Duodenal mucosa (tissue), 2 donors: ENCODE measurements around the gene SKP2.
"Not testable (repeated sequence)": the region's sequence is repeated elsewhere in the genome, so short reads cannot be mapped to it uniquely, and the experiment has no call there.

ENCODE experiments used
- H3K27ac ChIP-seq: one replicate; pipeline ENCODE4 v1.7.0; 2013; ENCODE audit warnings: low read depth, low read length
- H3K27me3 ChIP-seq, 2 donors: one replicate each; pipeline ENCODE4 v1.7.0; 2013; ENCODE audit warnings: low read length in 2 of 2, control low read depth in 1 of 2; ENCODE audit not compliant: insufficient read depth in 2 of 2, control insufficient read depth in 1 of 2
- H3K36me3 ChIP-seq, 2 donors: one replicate each; pipeline ENCODE4 v1.7.0; 2013; ENCODE audit warnings: low read length in 2 of 2, control low read depth in 1 of 2; ENCODE audit not compliant: insufficient read depth in 2 of 2, control insufficient read depth in 1 of 2
- H3K4me1 ChIP-seq, 2 donors: one replicate each; pipeline ENCODE4 v1.7.0; 2013; ENCODE audit warnings: low read length in 2 of 2, control low read depth in 1 of 2; ENCODE audit not compliant: insufficient read depth in 2 of 2, control insufficient read depth in 1 of 2
- H3K4me3 ChIP-seq, 2 donors: one replicate each; pipeline ENCODE4 v1.7.0; 2013; ENCODE audit warnings: low read length in 2 of 2, low read depth in 1 of 2
- H3K9ac ChIP-seq, 2 donors: one replicate each; pipeline ENCODE4 v1.7.0; 2013; ENCODE audit warnings: low read length in 2 of 2, low read depth in 1 of 2
- H3K9me3 ChIP-seq, 2 donors: one replicate each; pipeline ENCODE4 v1.7.0; 2013; ENCODE audit warnings: low read length in 2 of 2, control low read depth in 1 of 2; ENCODE audit not compliant: control insufficient read depth in 1 of 2

Gene SKP2

GRCh38 chr5:36151434-36152323 is at the start of gene SKP2, which contains the start of gene LMBRD2:
TSS of gene SKP2 (plus strand) at chr5:36152111. CDS start at chr5:36152263, 152 bp downstream.
TSS of gene LMBRD2 (minus strand) at chr5:36151887. CDS start at chr5:36143349, 8,538 bp downstream.
- Histone ChIP-seq H3K9ac (peak within 1 kb of the TSS; percentile 79 to 84), H3K27ac (peak within 1 kb of the TSS; percentile 0), H3K27me3 (no peaks in the 10 kb centered on the region), H3K36me3 (no peaks in the 10 kb centered on the region), H3K9me3 (no peaks in the 10 kb centered on the region), H3K4me3 (peak within 1 kb of the TSS; percentile 97), H3K4me1 (peaks cover 12 to 23% of the 10 kb centered on the region in 2 donors)

DNA sequence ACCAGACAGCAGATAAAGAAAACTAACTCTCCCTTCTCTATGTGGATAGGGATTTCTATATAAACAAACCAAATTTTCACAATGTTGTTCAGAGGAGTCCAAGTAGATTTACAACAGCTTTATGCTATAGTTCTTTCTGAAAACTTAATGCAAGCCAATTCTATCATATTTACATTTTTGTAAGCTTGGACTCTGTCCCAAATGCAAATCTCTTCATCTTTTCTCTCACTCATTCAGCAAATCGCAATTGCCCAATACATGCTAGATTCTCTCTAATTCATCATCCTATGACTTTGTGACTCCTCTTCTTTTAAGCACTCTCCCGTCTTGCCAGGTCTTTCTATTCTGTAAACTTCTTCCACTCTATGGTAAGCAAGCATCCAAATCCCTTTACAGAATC is 46.1 kb upstream of the SKP2 start:
- H3K27ac ChIP-seq: no peak overlapping the region
- H3K4me1 ChIP-seq: no peaks in the 10 kb centered on the region
- H3K4me3 ChIP-seq: no peak overlapping the region
- no peaks in the 10 kb centered on the region for H3K27me3 ChIP-seq
- no peak overlapping the region for H3K9ac ChIP-seq
- peaks cover 19 to 47% of the 10 kb centered on the region in 2 donors for H3K36me3 ChIP-seq
- no peaks in the 10 kb centered on the region for H3K9me3 ChIP-seq

GRCh38 chr5:36108758-36109460 is 43.0 kb upstream of the SKP2 start:
- peaks cover 0 to 8% of the 10 kb centered on the region in 2 donors for H3K4me1 ChIP-seq
- H3K27ac ChIP-seq: no peak overlapping the region
- no peak overlapping the region for H3K4me3 ChIP-seq
- no peaks in the 10 kb centered on the region for H3K27me3 ChIP-seq
- peaks cover 21 to 51% of the 10 kb centered on the region in 2 donors for H3K36me3 ChIP-seq
- no peak overlapping the region for H3K9ac ChIP-seq
- H3K9me3 ChIP-seq: no peaks in the 10 kb centered on the region

GRCh38 chr5:36111238-36111637 is 40.7 kb upstream of the SKP2 start:
- Histone ChIP-seq H3K9me3 (no peaks in the 10 kb centered on the region), H3K36me3 (peaks cover 23 to 40% of the 10 kb centered on the region in 2 donors), H3K9ac (no peak overlapping the region), H3K27me3 (no peaks in the 10 kb centered on the region), H3K4me1 (peaks cover 0 to 8% of the 10 kb centered on the region in 2 donors), H3K4me3 (no peak overlapping the region), H3K27ac (no peak overlapping the region)

DNA sequence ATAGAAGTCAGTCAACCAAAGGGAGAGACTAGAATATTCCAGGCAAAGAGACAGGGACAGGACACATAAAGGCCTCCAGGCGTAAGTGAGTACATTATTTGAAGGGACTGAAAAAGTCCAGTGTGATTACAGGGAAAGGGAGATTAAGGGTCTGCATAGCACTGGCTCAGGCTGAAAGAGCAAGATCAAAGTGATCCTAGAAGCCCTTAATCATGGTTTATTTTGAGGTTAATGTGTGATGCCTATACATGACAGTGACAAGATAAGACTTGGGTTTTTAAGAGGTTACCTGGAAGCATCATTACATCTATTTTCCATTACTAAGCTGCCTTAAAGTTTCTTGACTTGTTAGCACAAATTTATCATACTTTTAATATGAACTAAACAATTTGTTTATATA is 26.0 kb upstream of the SKP2 start:
- H3K4me1 ChIP-seq: no peaks in the 10 kb centered on the region
- no peak overlapping the region for H3K27ac ChIP-seq
- H3K36me3 ChIP-seq: peaks cover 6 to 27% of the 10 kb centered on the region in 2 donors
- peaks cover 0 to 8% of the 10 kb centered on the region in 2 donors for H3K9me3 ChIP-seq
- H3K27me3 ChIP-seq: no peaks in the 10 kb centered on the region
- no peak overlapping the region for H3K9ac ChIP-seq
- H3K4me3 ChIP-seq: no peak overlapping the region

DNA sequence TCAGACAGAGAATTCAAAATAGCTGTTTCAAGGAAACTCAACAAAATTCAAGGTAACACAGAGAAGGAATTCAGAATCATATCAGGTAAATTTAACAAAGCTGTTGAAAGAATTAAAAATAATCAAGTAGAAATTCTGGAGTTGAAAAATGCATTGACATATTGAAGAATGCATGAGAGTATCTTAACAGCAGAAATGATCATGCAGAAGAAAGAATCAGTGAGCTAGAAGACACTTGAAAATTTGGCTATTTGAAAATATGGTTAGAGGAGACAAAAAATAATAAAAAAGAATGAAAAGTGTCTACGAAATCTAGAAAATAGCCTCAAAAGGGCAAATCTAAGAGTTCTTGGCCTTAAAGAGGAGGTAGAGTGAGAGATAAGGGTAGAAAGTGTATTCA is 23.1 kb upstream of the SKP2 start:
- H3K27me3 ChIP-seq: no peaks in the 10 kb centered on the region
- peaks cover 0 to 8% of the 10 kb centered on the region in 2 donors for H3K9me3 ChIP-seq
- H3K4me3 ChIP-seq: no peak overlapping the region
- peaks cover 3 to 17% of the 10 kb centered on the region in 2 donors for H3K36me3 ChIP-seq
- H3K9ac ChIP-seq: no peak overlapping the region
- no peaks in the 10 kb centered on the region for H3K4me1 ChIP-seq
- no peak overlapping the region for H3K27ac ChIP-seq

DNA sequence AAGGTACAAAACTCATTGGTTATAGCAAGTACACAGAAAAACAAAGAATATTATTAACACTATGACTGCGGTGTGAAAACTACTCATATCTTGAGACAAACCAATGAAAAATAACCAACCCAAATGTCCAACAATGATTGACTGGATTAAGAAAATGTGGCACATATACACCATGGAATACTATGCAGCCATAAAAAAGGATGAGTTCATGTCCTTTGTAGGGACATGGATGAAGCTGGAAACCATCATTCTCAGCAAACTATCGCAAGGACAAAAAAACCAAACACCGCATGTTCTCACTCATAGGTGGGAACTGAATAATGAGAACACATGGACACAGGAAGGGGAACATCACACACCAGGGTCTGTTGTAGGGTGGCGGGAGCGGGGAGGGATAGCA is 22.2 kb upstream of the SKP2 start:
- not testable (repeated sequence) for H3K4me1 ChIP-seq, H3K9me3 ChIP-seq, H3K27me3 ChIP-seq, H3K9ac ChIP-seq, H3K27ac ChIP-seq, H3K4me3 ChIP-seq
- H3K36me3 ChIP-seq: peaks cover 3 to 17% of the 10 kb centered on the region in 2 donors

DNA sequence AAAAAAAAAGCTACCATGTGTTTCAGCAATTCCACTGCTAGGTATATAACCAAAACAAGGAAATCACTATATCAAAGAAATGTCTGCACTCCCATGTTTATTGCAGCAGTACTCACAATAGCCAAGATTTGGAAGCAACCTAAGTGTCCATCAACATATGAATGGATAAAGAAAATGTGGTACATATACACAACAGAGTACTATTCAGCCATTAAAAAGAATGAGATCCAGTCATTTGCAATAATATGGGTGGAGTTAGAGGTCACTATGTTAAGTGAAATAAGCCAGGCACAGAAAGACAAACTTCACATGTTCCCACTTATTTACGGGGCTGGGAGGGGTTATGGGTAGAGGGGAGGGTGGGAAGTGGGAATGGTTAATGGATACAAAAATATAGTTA is 18.9 kb upstream of the SKP2 start:
- H3K9me3 ChIP-seq, H3K36me3 ChIP-seq: not testable (repeated sequence)

DNA sequence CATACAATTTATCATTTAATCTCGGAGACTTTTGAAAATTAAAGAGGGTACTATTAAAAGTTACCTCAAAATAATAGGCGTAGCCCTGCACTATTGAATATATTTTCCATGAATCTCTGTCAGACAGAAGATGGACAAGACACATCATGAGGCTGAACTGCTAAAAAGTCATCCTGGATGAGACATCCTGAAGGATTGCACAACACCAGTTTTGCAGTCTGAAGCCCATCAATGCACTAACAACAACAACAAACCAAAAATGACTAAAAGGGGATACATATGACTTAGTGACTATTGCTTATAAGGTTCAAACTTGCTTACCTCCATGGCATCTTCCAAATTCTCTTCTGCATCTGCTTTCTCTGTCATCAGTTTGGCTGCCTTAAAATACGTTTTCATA is 15.9 kb upstream of the SKP2 start:
- Histone ChIP-seq H3K9me3 (no peaks in the 10 kb centered on the region), H3K9ac (no peak overlapping the region), H3K36me3 (peaks cover 4 to 17% of the 10 kb centered on the region in 2 donors), H3K4me1 (no peaks in the 10 kb centered on the region), H3K4me3 (no peak overlapping the region), H3K27ac (no peak overlapping the region), H3K27me3 (no peaks in the 10 kb centered on the region)

More for the DNA sequence above, 18.9 kb upstream of the SKP2 start:
- H3K27me3 ChIP-seq, H3K9ac ChIP-seq, H3K4me3 ChIP-seq, H3K4me1 ChIP-seq, H3K27ac ChIP-seq: not testable (repeated sequence)

DNA sequence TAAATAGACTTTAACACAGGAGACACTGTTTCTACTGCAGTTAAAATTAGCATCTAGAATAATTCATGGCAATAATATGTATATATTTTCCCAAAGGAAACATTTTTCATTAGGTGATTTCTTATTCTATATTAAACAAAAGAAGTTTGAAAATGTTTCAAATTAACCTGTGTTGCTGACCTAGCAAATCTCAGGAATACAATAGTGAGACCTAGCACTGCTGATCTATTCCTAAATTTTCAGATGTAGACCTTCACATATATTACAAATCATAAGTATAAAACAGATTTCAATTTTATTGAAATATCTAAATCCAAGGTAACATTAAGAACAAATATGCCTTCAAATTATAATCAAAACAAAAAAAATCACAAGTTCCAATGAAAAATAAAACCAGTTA is 15.3 kb upstream of the SKP2 start:
- Histone ChIP-seq H3K27me3 (no peaks in the 10 kb centered on the region), H3K27ac (no peak overlapping the region), H3K9ac (no peak overlapping the region), H3K4me3 (no peak overlapping the region), H3K9me3 (no peaks in the 10 kb centered on the region), H3K36me3 (peaks cover 4 to 17% of the 10 kb centered on the region in 2 donors), H3K4me1 (no peaks in the 10 kb centered on the region)
